Embryonic facial prominence (tissue), 1 donor: Measurements from ENCODE around the gene FH.

ENCODE experiments used
- DNase-seq: peaks from one replicate; pipeline ENCODE4 v3.0.0-alpha.2; 2016; ENCODE audit errors: extremely low spot score

The FH gene

DNA sequence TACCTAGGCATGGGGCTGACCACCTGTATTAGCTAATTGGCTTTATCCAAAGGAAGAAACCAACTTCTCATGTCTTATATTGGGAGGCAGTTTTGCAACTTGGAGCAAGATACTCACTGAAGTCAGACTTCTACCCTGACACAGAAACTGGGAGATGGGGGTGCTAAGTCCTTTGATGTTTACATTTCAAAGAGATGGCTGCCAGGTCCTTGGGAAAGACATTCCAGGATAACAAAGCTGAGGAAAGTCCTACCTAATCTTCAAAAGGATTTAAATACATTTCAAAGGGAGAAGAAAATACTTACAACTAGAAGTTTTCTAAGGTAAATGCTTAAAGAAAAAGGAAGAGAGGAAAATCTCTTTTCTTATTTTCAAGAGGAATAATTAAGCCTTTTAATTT is 62.1 kb downstream of the FH start:
- no peak for DNase-seq

DNA sequence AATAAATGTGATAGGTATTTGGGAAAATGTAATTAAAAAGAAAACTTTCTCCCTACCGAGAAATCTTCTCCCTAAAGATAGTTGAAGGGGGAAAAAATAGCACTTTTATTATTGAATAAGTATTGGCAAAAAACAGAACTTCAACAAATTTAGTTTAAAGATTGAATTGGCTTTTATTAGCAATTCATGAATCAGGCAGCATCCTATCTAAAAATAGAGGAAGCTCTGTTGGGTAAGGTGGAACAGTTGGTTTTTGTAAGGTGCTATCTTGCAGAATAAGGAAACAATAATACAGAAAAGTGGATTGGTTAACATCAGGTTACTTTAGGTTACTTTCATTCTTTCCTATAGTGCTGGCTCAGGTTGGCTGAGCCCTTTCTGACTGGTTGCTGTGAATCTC is 62.8 kb downstream of the FH start:
- DNase-seq, result no peak

DNA sequence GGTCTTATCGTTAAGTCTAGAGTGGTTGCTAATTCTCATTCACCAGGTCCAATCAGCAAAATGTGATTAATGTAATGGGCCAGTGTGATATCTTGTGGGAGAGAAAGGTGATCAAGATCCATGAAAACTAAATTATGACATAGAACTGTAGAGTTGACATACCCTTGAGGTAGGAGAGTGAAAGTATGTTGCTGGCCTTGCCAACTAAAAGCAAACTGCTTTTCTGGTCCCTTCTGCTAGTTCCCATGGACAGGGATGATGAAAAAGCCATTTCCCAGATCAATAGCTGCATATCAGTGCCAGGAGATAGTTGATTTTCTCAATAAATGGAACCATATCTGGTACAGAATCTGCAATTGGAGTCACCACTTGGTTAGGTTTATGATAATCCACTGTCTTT is 65.8 kb downstream of the FH start:
- DNase-seq, result no peak

DNA sequence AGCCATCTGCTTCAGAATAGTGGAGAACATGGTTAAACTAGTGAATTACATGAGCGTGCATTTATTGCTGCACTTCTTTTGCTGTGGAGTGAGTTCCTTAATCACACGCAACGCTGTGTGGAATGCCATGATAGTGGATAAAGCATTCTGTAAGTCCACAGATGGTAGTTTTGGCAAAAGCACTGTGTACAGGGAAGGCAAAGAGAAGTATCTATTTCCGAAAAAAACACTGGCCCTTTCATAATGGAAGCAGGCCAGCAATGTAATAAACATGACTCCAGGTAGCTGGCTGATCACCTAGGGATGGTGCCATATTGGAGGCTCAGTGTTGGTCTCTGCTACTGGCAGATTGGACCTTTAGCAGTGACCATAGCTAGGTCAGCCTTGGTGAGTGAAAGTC is 67.6 kb downstream of the FH start:
- DNase-seq, result no peak
